Pulmonary artery endothelial cell (primary cell): Measurements from ENCODE around the gene RAET1L. TPM values are rescaled to one million over a fixed set of nuclear protein-coding genes. Genes with fewer than 3 reads are reported as not detected.
"Not testable (repeated sequence)": the region's sequence is repeated elsewhere in the genome, so short reads cannot be mapped to it uniquely, and the experiment has no call there.

Source experiments
- DNase-seq: peaks from one replicate; pipeline ENCODE4 v3.0.0-alpha.2; 2011; ENCODE audit warnings: low read depth, low spot score
- total RNA-seq: library from RNA; depleted of rRNA; stranded (reverse); fragments of >200 nt; gene quantifications from 2 replicates; pipeline ENCODE4 v1.2.3, GENCODE V29; 2014

Gene RAET1L, protein sequence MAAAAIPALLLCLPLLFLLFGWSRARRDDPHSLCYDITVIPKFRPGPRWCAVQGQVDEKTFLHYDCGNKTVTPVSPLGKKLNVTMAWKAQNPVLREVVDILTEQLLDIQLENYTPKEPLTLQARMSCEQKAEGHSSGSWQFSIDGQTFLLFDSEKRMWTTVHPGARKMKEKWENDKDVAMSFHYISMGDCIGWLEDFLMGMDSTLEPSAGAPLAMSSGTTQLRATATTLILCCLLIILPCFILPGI
- not detected in 2 replicates for total RNA-seq

DNA sequence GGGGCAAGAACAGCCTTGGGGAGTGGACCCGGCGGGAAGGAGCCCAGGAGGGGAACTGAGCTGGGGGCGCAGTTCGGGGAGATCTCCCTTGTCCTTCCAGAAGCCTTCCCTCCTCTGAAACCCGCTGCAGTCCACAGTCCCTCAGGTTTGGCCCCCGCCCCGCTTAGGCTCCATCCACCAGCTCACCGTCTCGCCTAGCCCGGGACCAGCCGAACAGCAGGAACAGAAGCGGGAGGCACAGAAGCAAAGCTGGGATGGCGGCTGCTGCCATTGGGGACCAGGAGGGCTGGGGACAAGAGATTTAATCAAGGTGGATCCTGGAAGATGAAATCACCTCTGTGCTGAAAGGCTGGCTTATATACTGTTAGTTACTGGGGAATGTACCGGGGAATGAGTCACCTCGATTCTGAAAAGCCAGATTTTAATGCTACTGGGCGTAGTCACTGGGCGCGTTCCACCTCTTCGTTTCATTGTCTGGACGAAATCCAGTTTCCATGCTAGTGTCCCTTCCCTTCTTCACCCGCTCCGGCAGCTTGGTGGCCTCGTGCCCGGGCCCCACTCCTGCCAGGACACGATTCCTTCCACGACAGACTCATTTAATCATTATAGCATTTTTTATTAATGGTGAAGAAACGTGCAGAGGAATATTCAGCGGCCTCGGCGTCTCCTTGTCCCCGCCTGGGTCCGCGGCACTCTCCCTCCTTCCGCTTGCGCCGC, at the start of gene RAET1L:
Gene RAET1L, minus strand, starts transcription at position 332 of the 717 bp plus-strand sequence. Its CDS starts 61 bp downstream, at position 271.
- DNase-seq = no peak

DNA sequence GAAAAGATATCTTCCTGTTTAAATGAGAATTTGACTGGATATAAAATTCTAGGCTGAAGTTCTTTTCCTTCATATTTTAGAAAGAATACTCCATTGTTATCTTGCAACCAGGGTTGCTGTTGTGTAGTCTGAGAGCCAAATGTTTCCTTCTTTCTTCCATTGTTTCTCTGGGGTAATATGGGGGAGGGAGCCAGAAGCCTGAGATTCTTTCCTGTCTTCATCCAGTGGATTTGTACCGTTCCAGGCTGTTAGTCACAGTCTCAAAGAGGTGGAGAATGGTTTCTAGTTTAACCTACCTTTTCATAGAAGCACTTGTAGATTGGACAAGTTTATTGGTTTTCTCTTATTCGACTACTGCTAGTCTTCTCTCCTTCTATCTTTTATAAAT, 49.7 kb upstream of the RAET1L start:
- no peak for DNase-seq

DNA sequence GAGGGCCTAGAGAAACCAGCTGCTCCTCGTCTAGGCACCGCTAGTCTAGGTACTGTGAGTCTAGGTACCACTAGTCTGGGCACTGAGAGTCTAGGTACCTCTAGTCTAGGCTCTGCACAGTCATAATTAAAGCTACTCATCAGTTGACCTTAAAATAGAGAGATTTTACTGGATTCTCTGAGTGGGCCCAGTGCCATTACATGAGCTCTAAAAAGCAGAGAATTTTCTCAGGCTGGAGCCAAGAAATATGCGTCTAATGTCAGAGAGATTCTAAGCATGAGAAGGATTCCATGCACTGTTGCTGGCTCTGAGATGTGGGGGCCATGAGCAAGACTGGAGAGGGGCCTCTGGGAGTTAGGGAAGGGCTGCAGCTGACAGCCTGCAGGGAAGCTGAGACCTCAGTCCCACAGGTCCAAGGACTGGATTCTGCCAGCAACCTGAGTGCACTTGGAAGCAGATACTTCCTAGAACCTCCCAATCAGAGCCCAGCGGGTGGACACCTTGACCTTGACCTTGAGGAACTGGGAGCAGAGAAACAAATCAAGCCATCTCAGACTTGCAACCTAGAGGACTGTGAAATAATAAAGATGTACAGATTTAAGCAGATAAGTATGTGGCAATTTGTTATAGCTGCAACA, 49.2 kb upstream of the RAET1L start:
- not testable (repeated sequence) for DNase-seq

DNA sequence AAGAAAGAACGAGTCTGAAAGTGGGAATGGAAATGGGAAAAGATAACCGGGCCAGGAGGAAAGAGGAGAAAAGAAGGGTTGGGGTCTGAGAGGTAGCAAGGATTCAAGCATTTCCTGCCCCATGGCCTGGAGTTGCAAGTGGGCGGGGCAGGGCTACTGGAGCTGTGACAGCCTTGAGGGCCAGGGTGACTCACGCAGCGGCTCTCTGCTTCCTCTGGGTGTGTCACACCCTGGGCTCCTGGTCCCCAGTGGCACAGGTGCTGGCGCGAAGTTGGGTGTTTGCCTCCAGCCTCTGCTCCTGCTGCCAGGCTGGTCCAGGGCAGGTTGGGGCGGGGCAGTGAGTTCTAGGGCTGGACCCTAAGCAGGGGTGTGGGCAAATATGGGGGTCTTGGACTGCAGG, 46.9 kb upstream of the RAET1L start:
- DNase-seq = no peak

DNA sequence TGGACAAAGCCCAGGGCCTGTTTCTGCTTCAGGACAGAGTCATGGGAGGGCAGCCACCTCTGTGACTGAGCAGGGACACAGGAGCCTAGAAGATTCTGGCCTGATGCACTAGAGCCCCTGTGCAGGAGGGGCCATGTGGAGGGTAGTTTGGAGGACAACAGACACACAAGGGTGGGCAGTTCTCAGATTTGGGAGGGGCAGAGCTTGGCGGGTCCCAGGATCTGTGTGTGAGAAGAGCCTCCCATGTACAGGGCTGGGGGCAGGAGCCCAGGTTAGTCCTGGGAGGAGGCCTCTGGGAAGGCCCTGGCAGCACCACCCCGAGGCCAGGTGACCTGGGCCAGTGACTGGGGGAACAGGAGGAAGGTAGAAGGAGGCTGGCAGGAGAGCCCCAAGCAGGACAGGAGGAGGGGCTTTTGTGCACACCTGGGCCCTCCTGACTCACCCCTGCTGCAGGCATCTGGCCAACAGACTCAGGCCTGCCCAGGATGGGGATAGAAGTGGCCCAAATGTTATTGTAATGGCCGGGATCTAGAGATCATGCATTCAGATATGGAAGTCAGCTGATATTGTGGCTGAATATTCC, 45.0 kb upstream of the RAET1L start:
- DNase-seq = no peak

DNA sequence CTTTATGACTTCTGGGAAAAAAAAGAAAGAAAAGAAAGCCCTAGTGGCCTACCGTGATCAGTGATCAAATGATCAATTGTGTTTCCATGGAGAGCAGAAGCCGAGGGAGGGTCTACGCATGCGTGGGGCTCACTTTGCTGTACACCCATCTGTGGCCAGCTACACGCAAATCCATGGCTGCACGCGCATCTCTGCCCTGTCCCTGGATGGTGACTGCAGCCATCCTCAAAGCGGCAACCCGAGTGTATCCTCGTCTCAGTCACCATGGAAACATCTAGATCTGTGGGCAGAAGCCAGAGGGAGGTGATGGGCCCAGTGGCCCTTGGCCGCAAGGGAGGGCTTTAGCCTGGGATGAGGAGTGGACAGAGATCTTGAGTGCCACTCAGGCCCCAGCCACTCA, 44.4 kb upstream of the RAET1L start:
- DNase-seq = no peak

DNA sequence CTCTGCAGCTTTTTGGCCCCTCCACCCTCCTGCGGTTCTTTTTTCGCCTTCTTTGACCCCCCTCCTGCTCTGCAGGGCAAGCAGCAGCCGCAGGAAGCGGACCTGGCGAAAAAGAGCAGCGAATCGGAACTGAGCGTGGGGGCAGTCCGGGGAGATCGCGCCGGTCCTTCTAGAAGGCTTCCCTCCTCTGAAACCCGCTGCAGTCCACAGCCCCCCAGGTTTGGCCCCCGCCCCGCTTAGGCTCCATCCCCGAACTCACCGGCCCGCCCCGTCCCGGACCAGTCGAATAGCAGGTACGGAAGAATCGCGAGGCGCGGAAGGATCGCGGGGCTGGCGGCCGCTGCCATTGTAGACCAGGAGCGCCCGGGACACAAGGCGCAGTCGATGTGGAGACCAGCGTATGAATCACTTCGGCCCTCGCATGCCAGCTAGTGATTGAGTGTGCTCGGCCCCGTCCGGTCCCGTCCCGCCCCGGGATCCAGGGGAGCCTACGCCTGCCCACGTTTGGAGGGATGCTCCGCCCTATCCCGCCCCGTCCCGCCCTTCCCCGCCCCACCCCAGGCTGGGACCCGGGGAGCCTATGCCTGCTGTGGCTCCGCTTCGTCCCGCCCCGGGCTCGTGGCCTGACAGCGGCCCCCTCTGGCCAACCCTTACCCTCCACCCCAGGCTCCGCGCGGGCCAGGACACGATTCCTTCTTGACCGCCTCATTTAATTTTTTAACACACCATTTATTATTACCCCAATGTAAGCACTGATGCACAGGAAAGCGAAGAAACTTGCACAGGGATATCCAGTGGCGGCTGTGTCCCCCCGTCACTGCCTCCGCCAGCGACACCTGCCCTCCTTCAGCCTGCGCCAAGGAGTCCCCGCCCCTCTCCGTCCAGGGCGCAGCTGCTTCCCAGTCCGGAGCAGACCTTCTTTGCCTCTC, 43.7 kb upstream of the RAET1L start, which contains the start of gene ULBP3:
Gene ULBP3, minus strand, starts transcription at position 402 of the 929 bp plus-strand sequence. Its CDS starts 55 bp downstream, at position 347.
- DNase-seq = peak; percentile 82

DNA sequence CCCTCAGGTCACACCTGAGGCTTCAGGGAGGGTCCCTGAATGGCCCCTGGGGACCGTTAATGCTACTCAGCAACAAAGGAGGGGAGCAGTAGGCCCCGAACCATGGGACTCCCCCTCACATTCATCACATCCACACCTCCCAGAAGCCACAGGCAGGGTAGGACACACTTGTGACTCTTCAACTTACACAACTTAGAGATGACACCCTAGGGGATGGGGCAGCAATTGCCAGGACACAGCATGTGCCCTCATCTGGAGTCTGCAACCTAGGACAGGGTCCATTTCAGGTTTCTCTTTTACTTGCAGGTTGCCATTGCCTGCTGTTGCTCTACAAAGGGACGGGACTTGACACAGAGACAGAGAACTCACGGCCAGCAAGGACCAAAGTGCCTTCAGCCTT, 42.8 kb upstream of the RAET1L start:
- no peak for DNase-seq

DNA sequence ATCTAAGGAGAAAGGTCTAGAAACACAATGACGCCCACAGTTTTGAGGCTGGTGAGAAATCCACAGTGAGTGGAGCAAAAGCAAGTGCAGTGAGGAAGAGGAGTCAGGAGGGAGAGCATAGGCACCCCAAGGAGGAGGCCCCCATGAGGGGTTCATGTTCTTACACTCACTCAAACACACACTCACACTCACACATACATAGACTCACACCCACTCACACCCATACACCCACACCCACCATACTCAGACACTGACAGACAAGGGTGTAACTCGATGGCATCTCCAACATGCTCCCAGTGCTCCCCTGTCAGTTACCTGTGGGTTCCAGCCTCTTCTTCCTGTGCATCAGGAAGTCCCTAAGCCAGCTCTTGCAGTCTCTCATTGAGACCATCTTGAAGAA, 39.8 kb upstream of the RAET1L start:
- DNase-seq = no peak

DNA sequence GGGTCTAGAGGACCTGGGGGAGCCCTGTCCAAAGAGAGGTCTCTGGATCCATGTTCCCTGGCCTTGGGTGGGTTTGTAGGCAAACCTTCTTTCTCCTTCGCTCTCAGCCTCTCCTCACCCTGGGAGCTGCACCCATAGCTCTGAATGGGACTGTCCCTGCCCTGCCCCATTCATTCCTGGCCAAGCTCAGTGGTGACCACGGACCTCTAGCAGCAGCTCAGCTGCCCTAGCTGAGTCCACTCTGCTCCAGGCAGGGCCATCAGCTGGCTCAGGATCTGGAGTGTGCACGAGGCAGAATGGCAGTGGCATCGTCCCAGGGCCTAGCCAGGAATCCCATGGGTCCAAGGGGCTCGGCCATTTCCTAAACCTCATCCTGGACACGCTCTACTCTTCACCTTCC, 38.3 kb upstream of the RAET1L start:
- no peak for DNase-seq

DNA sequence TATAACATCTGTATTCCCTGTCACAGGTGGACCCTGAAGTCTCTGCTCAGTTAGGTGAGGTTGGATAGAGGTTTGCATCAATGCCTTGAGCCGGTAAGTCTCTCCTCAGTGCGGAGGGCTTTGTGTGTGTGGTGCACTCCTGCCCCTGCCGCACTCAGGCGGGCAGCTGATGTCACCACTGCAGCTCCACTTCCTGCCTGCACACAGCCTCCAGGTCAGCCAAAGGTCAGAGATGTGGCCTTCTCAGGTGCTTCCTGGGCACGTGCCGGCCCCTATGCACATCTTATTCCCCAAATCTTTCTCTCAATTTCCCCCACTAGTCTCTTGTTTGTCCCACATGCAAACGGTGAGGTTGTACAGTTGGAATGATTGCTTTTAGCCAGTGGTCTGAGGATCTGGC, 34.6 kb upstream of the RAET1L start:
- not testable (repeated sequence) for DNase-seq

DNA sequence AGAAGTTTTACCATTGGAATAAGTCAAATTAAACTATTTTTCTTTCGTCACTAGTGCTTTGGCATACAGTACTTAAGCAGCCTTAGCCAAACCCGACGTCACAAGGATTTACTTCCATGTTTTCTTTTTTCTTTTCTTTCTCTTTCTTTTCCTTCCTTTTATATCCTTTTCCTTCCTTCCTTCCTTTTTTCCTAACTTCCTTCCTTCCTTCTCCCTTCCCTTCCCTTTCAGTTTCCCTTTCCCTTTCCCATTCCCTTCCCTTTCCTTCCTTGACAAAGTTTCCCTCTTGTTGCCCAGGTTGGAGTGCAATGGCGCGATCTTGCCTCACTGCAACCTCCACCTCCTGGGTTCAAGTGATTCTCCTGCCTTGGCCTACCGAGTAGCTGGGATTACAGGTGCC, 33.7 kb upstream of the RAET1L start:
- no peak for DNase-seq

DNA sequence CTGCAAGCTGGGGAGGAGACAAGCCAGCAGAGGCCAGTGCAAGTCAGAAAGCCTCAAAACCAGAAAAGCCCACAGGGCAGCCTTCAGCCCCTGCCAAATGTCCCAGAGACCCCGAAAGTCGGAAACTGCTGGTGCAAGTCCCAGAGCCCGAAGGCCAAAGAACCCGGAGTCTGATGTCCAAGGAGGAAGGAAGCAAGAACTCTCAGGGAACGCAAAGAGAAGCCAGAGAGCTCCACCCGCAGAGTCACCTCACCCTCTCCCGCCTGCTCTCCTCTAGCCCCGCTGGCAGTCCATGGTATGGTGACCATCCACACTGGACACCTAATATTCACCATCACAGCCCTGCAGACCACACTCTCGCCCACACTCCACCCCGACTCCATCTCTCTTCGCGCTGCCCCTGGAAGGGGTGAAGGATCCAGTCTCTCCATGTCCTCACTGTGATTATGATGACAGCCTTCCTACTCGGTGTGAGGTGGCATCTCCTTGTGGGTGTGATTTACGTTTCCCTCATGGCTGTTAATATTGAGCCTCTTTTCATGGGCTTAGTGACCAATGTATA, 33.0 kb upstream of the RAET1L start:
- no peak for DNase-seq

DNA sequence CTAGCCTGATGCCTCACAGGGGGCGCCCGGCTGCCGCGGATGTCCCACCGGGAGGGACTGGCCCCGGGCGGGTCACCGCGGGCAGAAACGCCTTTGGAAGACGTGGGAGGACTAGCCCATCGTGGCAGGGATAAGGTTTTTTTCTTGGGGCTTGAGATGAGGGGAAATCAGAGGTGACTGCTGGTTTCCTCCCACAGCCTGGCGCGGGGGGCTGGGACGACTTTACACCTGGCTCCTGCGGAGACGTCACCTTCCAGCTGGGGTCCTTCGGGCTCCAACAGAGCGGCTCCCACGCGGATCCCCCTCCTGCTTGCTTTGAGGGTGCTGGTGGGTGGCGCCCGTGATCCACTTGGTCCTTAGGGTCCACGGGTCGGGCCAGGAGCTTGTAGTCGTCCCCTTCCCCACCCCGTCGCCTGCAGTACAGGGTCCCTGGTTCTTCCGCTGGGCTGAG, 32.2 kb upstream of the RAET1L start:
- DNase-seq = no peak

DNA sequence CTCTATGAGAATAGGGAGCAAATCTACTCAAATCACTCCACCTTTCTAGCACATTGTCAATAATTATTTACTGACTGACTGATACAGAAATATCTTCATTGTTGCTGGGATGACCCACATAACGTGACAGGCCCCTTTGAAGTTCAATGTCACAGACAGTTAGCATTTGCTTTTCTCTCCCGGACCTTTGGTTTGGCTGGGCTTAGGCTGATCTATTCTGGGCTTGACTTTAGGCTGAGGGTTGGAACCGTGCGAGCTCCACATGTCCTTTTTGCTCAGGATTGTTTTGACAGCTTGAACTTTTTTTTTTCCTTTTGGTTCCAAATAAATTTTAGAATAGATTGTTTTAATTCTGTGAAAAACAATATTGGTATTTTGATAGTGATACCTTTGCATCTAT, 31.6 kb upstream of the RAET1L start:
- no peak for DNase-seq

DNA sequence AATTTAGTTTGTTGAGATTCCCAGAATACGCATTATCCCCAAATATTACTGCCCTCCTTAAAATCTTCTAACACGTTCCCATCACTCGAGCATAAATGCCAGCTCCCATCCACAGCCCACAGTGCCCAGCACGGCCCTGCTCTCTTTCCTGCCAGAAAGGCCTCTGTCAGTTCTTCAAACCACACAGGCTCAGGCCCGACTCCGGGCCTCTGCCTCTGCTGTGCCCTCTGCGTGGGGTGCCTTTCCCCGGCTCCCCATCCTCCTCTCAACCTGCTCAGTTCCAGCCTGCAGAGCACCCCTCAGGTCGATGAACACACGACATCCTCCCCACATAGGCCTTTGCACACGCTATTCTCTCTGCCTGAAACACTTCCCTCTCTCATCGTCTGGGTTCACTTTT, 30.8 kb upstream of the RAET1L start:
- DNase-seq = no peak

DNA sequence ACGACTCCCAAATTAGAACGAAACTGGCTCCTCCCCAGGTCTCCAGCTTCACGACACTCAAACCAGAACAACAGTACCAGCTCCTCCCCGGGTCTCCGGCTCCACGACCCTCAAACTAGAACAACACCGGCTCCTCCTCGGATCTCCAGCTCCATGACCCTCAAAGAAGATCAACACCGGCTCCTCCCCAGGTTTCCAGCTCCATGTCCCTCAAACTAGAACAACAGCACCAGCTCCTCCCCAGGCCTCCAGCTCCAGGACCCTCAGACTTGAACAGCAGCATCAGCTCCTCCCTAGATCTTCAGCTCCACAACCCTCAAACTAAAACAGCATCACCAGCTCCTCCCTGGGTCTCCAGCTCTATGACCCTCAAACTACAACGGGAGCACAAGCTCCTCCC, 29.8 kb upstream of the RAET1L start:
- DNase-seq = no peak

DNA sequence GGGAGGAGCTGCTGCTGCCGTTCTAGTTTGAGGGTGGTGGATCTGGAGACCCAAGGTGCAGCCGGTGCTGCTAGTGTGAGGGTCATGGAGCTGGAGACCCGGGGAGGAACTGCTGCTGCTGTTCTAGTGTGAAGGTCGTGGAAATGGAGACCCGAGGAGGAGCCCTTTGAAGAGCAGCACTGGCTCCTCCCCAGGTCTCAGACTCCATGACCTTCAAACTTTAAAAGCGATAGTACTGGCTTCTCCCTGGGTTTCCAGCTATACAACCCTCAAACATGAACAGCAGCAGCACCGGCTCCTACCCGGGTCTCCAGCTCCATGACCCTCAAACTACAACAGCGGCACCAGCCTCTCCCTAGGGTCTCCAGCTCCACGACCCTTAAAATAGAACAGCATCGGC, 28.1 kb upstream of the RAET1L start:
- DNase-seq = no peak

DNA sequence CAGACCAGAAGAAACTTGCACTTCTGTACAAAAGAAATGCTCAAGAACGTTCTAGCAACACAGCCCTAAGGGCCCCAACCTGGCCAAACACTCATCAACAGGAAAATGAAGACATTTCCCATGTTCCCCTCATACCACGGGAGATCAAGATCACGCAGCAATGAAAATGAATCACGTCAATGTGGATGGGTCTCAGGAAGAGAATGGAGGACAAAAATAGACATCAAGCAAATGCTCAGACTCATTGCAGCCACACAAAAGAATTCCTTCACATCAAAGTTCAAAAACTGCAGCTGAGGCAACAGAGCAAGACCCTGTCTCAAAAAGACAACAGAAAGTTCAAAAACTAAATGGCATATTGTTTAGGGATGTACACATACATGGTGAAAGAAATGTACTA, 25.5 kb upstream of the RAET1L start:
- no peak for DNase-seq

DNA sequence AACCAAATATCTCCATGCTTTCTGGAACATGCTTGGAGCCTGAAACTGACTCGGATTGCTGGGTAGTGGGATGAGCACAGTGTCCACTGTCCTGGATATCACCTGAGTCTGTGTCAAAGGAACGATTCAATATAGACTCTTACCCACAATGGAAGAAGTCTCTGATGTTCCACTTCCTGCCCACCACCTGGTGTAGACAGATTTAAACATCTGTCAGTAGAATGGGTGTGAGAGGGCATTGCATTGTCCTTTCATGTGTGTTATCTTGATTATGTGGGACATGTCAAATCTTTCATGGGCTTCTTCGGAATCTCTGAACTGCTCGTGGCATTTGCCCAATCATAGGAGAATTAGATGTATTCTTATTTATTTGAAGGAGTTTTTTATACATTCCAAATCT, 22.8 kb upstream of the RAET1L start:
- no peak for DNase-seq

DNA sequence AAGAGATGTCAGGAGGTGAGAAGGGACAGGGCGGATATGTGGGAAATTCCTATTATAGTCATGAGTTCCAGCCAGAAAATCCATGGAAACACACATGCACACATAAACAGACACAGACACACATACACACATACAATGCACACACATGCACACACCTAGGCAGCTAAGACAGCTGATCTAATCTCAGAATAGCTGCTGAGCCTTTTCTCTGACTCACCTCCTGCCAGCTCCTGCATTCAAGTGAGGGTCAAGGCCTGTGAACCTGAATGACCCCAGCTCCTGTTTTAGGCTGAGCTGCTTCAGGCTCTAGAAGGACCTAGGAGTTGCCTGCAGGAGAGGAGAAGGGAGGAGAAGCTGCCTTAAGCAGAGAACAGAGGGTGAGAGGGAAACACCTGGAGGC, 21.6 kb upstream of the RAET1L start:
- no peak for DNase-seq
